HG03457 (cell line): ENCODE measurements around the gene RSL1D1.
"Not testable (repeated sequence)": the region's sequence is repeated elsewhere in the genome, so short reads cannot be mapped to it uniquely, and the experiment has no call there.

ENCODE experiments used
- ATAC-seq: cut with Tn5 transposase; IDR thresholded peaks from one replicate; pipeline ENCODE4 v1.9.1; 2021; ENCODE audit warnings: moderate number of reproducible peaks; ENCODE audit not compliant: unreplicated experiment

Gene RSL1D1

DNA sequence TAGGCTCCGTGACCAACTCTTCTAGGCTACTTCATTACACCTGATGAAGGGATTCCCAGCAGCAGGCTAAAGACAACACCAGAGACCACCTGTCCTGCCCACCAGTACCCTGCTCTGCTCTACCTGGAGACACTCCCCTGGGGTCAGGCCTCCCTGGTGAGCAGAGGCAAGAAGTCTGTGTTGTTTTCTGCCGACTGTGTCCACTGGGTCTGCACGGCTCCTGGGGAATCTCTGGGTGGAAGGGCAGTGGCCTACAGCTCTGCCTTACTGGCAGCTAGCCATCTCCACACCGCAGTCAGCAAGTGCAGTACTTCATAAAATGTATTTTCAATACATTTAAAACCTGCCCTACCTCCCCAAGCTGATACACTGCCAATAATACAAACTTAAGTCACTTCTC, 6.8 kb downstream of the RSL1D1 start:
- ATAC-seq, result no peak

DNA sequence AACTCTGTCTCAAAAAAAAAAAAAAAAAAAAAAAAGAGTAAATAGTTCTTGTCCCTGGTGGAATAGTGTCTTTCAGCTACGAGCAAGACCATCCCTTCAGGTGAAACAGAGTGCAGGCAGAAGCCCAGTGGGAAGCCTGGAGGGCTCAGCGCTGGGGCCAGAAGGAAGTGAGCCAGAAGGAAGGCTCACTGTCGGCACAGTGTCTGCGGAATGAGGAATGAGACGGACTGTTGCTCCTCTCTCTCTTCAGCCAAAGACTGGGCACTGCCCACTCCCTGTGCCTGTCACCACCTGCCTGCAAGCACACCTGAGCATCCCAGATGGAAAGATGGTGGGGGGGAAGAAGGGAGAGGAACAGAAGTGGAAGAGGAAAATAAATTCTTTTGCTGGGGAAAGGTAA, 7.5 kb downstream of the RSL1D1 start:
- no peak for ATAC-seq

DNA sequence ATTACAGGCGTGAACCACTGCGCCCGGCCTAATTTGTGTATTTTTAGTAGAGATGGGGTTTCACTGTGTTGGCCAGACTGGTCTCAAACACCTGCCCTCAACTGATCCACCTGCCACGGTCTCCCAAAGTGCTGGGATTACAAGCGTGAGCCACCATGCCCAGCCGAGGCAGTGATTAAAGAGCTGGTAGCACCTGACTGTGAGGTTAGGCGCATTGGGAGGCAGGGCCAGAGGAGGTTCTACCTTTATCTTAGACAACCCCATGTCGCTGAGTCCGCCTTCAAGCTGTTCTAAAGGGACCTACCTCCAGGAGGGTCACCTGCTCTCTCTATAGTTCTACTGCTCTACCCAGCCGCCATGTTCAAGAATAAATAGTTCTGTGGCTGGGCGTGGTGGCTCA, 8.1 kb downstream of the RSL1D1 start:
- ATAC-seq, result no peak

DNA sequence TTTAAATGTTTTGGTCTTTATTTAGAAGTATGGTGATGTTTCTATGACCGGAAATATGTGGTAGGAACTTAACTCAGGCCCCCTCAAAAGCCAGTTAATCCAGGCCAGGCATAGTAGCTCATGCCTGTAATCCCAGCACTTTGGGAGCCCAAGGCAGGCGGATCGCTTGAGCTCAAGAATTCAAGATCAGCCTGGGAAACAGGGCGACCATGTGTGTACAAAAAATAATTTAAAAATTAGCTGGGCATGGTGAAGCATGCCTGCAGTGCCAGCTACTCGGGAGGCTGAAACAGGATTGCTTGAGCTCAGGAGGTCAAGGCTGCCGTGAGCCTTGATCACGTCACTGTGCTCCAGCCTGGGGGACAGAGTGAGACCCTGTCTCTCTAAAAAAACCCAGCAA, 10.3 kb downstream of the RSL1D1 start:
- no peak for ATAC-seq

DNA sequence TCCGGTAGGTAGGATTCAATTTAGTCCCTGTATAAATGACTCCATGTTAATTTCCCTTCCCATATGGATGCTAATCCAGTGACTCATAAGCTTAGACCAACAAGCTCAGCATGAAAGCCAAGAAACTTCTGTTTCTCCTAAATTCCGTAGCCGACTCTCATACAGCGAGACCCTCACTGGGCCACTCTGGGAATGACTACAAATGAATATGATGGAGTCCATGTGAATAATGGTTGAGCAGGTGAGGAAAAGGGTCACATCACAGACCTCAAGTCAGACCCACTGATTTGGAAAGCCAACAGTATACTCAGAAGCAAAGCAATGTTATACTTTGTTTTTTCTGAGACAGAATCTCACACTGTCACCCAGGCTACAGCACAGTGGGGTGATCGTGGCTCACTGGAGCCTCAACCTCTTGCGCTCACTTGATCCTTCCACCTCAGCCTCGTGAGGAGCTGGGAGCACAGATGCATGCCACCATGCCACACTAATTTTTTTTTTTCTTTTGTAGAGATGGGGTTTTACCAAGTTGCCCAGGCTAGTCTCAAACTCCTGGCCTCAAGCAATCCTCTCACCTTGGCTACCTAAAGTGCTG, 14.6 kb downstream of the RSL1D1 start:
- no peak for ATAC-seq

DNA sequence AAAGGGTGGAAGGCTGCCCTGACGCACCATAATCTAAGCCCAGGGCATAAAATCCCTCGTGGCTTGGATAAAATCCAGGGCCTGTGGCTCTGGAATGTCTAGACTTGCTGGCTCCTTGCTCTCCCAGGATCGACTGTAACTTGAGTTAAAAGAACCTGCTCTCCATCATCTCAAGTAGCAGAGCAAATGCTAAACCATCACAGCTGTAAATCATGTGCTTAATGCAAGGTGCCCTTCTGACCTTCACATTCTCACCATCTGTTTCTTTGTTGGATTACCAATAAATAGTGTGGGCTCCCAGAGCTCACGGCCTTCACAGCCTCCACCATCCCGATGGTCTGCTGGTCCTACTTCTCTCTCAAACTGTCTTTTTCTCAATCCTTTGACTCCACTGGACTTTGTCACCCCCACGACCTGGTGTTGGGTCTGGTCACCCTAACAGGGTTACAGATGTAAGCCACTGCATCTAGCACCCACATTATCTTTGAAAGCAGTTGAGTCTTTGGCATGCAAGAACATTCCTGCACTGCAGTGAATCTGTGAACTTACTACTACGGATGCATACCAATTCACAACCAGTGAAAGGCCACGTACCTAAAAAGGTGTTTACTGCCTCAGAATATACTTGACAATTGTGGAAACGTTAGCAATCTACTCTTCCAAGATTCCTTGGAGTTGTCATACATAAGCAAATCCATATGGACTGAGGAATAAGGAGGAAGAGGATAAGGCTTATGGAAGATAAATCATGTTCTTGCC, 15.3 kb downstream of the RSL1D1 start:
- no peak for ATAC-seq

DNA sequence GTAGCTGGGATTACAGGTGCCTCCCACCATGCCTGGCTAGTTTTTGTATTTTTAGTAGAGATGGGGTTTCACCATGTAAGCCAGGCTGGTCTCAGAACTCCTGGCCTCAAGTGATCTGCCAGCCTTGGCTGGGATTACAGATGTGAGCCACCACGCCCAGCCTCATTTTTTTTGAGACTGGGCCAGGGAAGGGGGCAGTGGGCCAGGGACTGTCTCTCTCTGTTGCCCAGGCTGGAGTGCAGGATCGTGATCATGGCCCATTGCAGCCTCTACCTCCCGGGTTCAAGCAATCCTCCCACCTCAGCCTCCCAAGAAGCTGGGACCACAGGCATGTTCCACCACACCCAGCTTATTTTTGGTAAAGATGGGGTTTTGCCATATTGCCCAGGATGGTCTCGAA, 16.0 kb downstream of the RSL1D1 start:
- no peak for ATAC-seq

DNA sequence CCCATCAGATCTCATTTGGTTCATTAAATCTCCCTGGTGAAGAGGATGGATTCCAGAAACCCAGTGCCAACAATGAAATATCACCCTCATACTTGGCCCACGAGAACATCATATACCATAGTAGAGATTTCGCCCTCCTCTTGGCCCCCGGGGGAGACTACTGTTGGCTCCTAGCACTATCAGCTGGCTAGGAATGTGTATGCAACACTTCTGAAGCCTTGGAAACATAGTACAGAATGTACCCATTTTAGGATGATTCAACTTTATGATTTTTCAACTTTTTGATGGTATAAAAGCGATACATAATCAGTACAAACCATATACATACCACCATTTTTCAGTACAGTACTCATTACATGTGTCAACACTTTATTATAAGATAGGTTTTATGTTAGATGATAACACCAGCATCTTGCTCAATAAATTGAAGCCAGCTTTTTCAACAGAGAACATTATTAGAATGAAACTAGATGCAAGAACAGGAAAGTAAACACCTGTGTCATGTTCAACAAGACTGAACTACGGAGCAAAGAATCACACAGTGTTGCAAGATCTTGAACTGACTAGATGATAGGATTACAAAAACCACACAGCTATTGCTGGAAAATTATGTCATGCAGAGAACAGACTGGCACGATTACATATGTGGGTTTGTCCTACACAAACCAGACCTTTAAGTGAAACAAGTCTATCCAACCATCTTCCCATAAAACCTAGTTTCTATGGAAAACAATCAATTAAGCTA, 17.2 kb downstream of the RSL1D1 start:
- ATAC-seq, result no peak

DNA sequence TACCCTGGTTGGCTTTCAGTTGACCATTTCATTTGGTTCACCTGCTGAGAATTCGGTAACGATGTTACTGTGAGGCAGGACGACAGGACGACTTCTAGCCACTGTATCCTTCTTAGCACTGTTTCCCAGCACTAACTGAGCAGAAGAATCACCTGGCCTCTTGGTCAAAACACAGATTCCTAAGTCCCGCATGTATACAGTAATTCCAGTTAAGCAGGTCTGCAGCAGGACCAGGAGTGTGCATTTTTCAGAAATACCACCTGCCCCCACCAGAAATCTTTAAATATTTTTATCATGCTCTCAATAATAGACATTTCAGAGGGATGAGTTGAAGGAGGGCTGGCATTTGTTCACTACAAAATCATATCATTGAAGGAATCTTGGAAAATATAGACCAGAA, 22.6 kb downstream of the RSL1D1 start:
- ATAC-seq, result no peak

DNA sequence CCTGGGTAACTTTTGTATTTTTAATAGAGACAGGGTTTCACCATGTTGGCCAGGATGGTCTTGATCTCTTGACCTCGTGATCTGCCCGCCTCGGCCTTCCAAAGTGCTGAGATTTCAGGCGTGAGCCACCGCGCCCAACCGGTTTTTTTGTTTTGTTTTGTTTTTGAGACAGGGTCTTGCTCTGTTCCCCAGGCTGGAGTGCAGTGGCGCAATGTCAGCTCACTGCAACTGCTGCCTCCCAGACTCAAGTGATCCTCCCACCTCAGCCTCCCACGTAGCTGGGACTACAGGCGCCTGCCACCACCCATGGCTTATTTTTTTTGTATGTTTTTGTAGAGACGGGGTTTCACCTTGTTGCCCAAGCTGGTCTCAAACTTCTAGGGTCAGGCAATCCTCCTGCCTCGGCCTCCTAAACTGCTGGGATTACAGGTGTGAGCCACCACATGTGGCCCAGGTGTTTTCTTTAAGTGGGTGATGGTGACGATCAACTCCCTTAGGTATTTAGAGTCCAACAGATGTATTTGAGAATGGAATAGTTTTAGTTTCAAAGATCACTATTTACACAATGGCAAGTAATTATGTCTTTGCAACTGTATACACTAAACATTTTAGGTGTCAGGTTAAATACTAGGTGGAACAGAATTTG, 25.7 kb downstream of the RSL1D1 start:
- not testable (repeated sequence) for ATAC-seq

DNA sequence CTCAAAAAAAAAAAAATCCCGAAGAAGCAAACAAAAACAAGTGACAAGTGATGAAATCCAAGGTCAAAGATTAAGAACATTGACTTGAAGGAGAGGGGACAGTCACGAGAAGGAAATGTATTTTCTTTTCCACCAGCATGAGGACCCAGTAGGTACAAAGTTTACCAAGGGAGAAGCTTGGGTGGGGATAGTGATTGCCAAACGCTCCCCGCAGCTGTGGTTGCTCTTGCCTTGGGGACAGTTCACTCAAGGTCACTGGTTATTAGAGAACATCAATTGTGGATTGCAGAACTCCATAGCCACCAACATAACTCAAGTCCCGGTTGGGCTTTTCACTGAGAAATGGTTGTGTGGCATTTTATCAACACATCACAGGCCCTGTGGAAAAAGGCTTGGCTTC, 27.0 kb downstream of the RSL1D1 start:
- ATAC-seq, result no peak

DNA sequence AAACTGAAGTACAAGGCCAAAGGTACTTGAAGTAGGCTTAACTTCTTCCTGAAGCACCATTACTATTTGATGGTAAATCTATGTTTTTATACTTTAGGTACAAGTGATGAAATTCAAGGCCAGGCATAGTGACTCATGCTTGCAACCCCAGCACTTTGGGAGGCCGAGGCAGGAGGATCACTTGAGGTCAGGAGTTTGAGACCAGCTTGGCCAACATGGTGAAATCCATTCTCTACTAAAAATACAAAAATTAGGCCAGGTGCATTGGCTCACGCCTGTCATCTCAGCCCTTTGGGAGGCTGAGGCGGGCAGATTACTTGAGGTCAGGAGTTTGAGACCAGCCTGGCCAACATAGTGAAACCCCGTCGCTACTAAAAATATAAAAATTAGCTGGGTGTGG, 27.7 kb downstream of the RSL1D1 start:
- ATAC-seq, result not testable (repeated sequence)

DNA sequence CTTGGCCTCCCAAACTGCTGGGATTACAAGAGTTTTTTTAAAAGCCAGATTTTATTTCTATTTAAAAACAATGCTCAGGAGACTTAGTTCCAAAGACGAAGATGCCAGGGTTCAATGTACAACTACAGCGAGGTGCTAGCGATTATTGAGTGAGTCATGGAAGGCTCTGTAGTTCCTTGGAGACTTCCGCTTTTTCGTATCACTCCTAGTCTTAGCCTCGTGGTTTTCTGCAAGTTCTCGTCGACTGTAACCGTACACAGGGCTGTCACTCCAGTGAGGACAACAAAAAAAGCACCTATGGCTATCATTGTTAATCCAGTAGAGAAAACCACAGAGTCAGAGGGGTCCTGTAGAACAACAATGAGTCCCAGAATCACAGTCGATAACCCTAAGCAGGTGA, 31.5 kb downstream of the RSL1D1 start:
- no peak for ATAC-seq

DNA sequence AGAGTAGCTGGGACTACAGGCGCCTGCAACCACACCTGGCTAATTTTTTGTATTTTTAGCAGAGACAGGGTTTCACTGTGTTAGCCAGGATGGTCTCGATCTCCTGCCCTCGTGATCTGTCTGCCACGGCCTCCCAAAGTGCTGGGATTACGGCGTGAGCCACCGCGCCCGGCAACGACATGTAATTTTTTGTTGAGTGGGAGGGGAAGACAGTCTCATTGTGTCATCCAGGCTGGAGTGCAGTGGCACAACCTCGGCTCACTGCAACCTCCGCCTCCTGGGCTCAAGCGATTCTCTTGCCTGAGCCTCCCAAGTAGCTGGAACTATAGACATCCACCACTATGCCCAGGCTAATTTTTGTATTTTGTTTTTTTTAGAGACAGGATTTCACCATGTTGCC, 32.4 kb downstream of the RSL1D1 start:
- not testable (repeated sequence) for ATAC-seq

DNA sequence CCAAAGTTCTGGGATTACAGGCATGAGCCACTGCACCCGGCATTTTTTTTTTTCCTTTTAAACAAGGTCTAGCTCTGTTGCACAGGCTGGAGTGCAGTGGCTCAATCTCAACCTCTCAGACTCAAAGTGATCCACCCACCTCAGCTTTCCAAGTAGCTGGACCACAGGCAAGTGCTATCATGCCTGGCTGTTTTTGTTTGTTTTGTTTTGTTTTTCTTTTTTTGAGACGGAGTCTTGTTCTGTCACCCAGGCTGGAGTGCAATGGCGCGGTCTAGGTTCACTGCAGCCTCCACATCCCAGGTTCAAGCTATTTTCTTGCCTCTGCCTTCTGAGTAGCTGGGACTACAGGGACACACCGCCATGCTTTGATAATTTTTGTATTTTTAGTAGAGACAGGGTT, 35.2 kb downstream of the RSL1D1 start:
- ATAC-seq, result no peak

DNA sequence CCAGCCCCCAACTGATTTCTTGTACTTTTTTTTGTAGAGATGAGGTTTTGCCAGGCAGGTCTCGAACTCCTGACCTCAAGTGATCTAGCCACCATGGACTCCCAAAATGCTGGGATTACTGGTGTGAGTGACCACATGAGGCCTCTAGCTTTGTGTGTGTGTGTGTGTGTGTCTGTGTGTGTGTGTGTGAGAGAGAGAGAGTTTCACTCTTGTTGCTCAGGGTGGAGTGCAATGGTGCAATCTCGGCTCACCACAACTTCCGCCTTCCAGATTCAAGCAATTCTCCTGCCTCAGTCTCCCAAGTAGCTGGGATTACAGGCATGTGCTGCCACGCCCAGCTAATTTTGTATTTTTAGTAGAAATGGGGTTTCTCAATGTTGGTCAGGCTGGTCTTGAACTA, 36.5 kb downstream of the RSL1D1 start:
- ATAC-seq, result not testable (repeated sequence)

DNA sequence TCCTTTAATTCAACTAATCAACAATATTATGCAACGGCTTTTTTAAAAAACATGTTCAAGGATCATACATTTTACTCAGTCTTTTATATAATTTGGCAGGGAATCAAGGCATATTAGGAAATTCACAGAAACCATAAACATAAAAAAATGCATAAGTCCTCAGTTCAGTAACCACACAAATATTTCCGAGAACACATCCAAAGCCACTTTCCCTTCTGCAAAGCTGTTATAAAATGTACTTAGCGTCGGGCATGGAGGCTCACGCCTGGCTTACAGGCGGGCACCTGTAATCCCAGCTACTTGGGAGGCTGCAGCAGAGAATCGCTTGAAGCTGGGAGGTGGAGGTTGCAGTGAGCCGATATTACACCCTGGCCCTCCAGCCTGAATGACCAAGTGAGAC, 44.6 kb downstream of the RSL1D1 start:
- ATAC-seq, result no peak

DNA sequence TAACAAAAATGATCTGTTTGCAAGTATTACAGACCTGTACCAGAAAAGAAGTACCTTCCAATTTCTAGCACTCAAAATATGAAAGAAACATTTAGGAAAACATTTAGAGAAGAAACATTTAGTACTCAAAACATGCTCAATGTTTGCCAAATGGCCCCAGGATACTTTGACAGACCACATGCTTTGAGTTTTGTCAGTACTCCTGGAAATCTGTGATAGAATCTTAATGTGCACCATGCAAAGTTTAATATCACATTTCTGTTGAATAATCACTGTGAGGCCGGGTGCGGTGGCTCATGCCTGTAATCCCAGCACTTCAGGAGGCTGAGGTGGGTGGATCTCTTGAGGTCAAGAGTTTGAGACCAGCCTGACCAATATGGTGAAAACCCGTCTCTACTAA, 45.8 kb downstream of the RSL1D1 start:
- ATAC-seq, result no peak

DNA sequence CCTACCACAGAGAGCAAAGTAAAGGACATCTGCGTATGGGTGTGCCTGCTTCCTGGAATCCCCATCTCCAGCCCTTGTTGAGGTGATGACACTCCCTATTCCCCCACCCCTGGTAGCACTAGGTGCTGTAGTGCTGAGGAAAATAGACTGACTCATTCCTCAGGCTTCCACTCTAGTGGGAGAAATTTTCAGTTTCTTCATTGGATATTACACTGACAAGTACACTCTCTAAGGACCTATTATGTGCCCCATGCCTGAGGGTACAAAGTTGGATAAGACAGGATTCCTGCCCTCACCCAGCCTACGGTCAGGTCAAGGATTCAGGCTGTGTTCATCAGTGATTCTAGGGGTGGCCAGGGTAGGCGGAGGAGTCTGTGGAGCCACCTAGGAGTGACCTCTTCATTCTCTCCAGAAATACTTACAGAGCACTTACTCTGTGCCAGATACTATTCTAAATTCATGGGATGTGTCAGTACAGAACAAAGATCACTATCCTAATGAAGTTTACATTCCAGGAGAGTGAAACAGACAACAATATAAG, 49.8 kb downstream of the RSL1D1 start:
- no peak for ATAC-seq

DNA sequence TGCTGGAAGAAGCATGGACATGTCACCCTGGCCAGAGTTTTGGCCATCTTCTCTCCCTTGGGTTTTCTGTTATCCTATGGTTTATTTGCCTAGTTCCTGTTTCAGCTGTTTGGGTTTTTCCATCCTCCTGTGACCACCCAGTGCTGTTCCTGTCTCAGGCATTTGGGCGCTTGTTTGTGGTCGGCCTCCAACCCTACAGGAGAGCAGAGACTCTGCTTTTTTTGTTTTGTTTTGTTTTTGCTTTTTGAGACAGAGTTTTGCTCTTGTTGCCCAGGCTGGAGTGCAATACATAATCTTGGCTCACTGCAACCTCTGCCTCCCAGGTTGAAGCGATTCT, 51.0 kb downstream of the RSL1D1 start:
- ATAC-seq, result no peak

DNA sequence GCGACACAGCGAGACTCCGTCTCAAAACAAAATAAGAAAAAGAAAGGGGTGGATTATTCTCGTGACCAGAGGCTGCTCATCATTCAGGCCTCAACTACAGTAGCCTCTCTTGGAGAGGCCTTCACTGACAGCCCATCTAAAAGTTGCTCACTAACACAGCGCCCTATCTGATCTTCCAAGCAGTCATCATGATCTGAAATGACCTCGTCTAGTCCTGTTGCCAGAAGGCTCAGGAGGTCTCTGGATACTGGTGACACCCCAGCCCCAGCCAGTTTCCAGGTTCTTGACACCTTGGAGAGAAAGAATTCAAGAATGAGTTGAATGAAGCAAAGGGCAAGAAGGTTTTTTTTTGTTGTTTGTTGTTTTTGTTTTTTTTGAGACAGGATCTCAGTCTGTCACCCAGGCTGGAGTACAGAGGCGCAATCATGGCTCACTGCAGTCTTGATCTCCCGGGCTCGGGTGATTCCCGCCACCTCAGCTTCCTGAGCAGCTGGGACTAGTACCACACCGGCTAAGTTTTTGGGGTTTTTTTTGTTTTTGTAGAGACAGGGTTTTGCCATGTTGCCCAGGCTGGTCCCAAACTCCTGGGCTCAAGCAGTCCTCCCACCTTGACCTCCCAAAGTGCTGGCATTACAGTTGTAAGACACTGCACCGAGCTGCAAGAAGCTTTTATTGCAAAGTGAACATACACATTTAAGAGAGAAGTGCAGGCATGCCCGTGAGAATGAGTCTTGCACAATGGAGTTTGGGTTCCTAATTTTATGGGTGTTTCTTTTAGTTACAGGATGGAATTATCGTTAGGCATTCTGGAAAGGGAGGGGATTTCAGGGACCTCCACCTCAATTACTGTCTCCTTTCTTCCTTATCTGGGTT, 51.6 kb downstream of the RSL1D1 start:
- ATAC-seq, result no peak
